ENCODE data around the gene MARF1. TPM values are rescaled to one million over a fixed set of nuclear protein-coding genes. Genes with fewer than 3 reads are reported as not detected.
"Not testable (repeated sequence)": the region's sequence is repeated elsewhere in the genome, so short reads cannot be mapped to it uniquely, and the experiment has no call there.

The MARF1 gene
- total and polyA plus RNA-seq, 9 donors = 23.1 to 95.7 (median 71.8) TPM

DNA sequence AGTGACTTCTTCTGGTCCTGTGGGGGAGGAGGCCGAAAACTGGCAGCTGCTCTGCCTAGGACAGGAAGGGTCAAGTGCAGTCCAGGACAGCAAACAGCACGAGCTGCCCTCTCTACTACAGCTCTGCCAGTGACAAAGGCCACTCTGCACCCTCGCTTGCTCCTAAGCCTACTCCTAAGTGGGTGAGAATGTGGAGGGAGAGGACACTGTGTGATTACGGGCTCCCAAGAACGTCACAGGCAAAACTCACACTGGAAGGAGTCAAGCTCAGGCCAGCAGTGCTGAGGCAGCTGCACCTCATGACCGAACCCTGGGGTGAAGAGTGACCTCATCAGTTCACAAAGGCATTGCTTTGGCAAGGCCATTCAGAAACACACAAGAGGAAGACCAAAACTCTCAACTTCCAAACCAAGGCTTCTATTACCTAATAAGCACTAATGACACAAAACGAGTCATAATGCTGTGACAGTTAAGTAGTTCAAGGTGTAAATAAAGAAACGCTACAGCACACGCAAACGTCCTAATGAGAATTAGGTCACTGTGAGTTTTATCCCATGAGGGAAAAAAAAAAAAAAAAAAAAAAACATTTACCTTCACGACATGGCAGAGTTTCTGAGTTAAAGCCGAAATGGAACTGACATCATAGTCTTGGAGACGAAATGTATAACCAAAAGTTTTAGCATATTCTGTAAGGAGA is 35.1 kb downstream of the MARF1 start:
- H3K9me3 ChIP-seq = no peaks in the 10 kb centered on the region
- no peaks in the 10 kb centered on the region for H3K27me3 ChIP-seq
- TF ChIP-seq EP300 (IDR thresholded peaks at IDR 0.05) (no peak), POLR2A (IDR thresholded peaks at IDR 0.05) (no peak), CTCF (IDR thresholded peaks at IDR 0.05) (no peak)
- 63 to 68% (median 67%) methylated on average over 13 of the region's 13 CpGs for WGBS, 3 donors
- H3K36me3 ChIP-seq = no peaks in the 10 kb centered on the region
- H3K4me3 ChIP-seq = no peak overlapping the region
- H3K4me1 ChIP-seq (ENCODE audit: insufficient read depth) = no peaks in the 10 kb centered on the region
- intact Hi-C loops (cut with DNase I) = no loop called here
- DNase-seq = peak in 4 of 5 donors; percentile 41 to 63 (median 47)
- H3K27ac ChIP-seq = no peak overlapping the region

DNA sequence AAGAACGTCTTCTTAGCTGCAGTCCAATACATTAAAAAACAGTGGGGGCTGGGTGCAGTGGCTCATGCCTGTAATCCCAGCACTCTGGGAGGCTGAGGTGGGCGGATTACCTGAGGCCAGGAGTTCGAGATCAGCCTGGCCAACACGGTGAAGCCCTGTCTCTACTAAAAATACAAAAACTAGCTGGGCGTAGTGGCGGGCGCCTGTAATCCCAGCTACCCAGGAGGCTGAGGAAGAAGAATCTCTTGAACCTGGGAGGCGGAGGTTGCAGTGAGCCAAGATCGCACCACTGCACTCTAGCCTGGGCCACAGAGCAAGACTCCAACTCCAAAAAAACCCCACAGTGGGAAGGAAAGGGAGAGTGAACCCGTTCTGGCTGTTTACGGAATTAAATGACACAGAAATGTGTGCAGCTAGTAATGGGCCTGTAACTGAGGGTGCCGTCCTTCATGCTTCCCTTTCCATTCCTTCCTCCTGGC is 35.7 kb downstream of the MARF1 start:
- WGBS, 3 donors = 87 to 92% (median 87%) methylated on average over 12 of the region's 12 CpGs
- H3K9me3 ChIP-seq; H3K4me1 ChIP-seq (ENCODE audit: insufficient read depth); intact Hi-C loops (cut with DNase I); H3K36me3 ChIP-seq; H3K4me3 ChIP-seq; H3K27ac ChIP-seq; DNase-seq; H3K27me3 ChIP-seq: not testable (repeated sequence)

GRCh38 chr16:15606518-15607220 is 36.3 kb downstream of the MARF1 start:
- 93 to 97% (median 94%) methylated on average over 5 of the region's 5 CpGs for whole genome bisulfite sequencing, 3 donors
- no peak for TF ChIP-seq EP300 (IDR thresholded peaks at IDR 0.05)
- no peak for TF ChIP-seq CTCF (IDR thresholded peaks at IDR 0.05)
- no peak for TF ChIP-seq POLR2A (IDR thresholded peaks at IDR 0.05)
- H3K4me1 ChIP-seq (ENCODE audit: insufficient read depth) = no peaks in the 10 kb centered on the region
- H3K27me3 ChIP-seq = no peaks in the 10 kb centered on the region
- no peaks in the 10 kb centered on the region for H3K9me3 ChIP-seq
- DNase-seq = no peak
- no peak overlapping the region for H3K27ac ChIP-seq
- no peaks in the 10 kb centered on the region for H3K36me3 ChIP-seq
- no peak overlapping the region for H3K4me3 ChIP-seq
- intact Hi-C loops (cut with DNase I) = no loop called here

DNA sequence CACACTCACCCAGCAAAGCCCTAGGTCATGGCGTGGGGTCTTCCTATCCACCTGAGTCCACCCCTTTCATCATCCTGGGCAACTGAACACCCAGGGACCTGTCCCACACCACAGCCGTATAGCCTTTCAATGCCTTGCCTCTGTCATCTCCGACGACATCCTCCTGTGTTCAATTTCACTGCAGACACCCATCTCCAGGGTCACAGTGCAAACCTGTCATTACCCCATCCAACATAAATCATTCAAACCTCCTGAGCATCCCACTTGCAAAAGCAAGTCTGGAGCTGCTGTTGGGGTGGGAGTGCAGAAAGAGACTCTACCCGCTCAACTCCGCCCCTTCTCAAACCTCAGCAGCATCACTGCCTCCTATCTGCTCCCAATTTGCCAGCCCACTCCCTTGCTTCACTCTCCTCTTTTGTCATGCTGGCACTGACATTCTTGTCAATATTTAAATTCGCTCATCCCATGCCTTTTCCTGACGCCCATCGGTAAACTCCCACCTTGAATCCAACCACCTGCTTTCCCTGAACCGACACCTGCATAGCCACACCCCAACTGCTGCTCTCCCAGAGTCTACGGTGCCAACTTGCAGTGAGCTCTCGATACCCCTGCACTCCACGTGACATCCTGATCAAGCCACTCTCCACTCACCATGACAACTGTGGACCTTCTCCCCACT is 37.0 kb downstream of the MARF1 start:
- Histone ChIP-seq H3K9me3 (no peaks in the 10 kb centered on the region), H3K27ac (no peak overlapping the region), H3K27me3 (no peaks in the 10 kb centered on the region), H3K4me1 (ENCODE audit: insufficient read depth) (no peaks in the 10 kb centered on the region), H3K36me3 (no peaks in the 10 kb centered on the region), H3K4me3 (no peak overlapping the region)
- WGBS, 3 donors = 92 to 94% (median 94%) methylated on average over 13 of the region's 13 CpGs
- TF ChIP-seq POLR2A (IDR thresholded peaks at IDR 0.05) (no peak), CTCF (IDR thresholded peaks at IDR 0.05) (no peak), EP300 (IDR thresholded peaks at IDR 0.05) (no peak)
- no peak for DNase-seq
- intact Hi-C loops (cut with DNase I) = no loop called here
